Mononuclear cell (primary cell): ENCODE data around the gene RXRG. TPM values are rescaled to one million over a fixed set of nuclear protein-coding genes. Genes with fewer than 3 reads are reported as not detected.

Experiments
- H3K27me3 ChIP-seq: 2 replicates; pipeline ENCODE4 v1.6.0; 2011; ENCODE audit warnings: low read length, control low read depth; ENCODE audit not compliant: insufficient read depth
- H3K4me1 ChIP-seq: 2 replicates; pipeline ENCODE4 v1.5.1; 2011; ENCODE audit warnings: mild to moderate bottlenecking, low read length, control low read depth; ENCODE audit not compliant: insufficient read depth
- H3K4me3 ChIP-seq: 2 replicates; pipeline ENCODE4 v1.5.1; 2011; ENCODE audit warnings: mild to moderate bottlenecking, low read length, moderate library complexity
- H3K9me3 ChIP-seq: 2 replicates; pipeline ENCODE4 v1.5.1; 2011; ENCODE audit warnings: low read depth, mild to moderate bottlenecking, control low read depth, low read length
- total RNA-seq: library from RNA; depleted of rRNA; stranded (reverse); fragments of >200 nt; gene quantifications from one replicate; pipeline ENCODE4 v1.2.3, GENCODE V29; 2012

RXRG gene
- total RNA-seq, 1 donor, result not detected

- Histone ChIP-seq H3K4me1 (no peaks in the 10 kb centered on the region), H3K9me3 (no peaks in the 10 kb centered on the region), H3K27me3 (peaks cover 45% of the 10 kb centered on the region), H3K4me3 (no peak overlapping the region)
Observed at GRCh38 chr1:165407398-165407797, 37.5 kb downstream of the RXRG start.

- no peaks in the 10 kb centered on the region for H3K4me1 ChIP-seq
- H3K9me3 ChIP-seq, result no peaks in the 10 kb centered on the region
- peaks cover 54% of the 10 kb centered on the region for H3K27me3 ChIP-seq
- no peak overlapping the region for H3K4me3 ChIP-seq
Observed at GRCh38 chr1:165403835-165404482, 41.0 kb downstream of the RXRG start.

DNA sequence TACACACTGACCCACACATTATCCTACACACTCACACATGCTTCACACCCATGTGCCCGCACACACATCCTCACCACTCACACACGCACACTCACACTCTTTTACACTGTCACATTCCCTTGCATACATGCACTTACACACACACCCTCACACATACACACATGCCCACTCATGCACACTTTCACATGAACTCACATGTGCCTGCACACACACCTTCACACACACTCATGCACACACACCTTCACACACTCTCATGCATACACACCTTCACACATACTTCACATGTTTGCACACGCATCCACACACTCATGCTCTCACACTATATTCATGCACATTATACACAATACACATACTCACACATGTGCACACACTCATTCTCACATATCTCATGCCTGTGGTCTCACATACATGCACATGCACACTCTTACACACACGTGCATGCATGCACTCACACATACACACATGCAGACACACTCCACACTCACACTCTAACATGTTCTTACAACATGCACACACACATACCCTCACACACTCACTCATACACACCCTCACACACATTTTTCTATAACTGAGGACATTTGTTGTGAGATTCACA lies 42.3 kb downstream of the RXRG start:
- Histone ChIP-seq H3K4me3 (no peak overlapping the region), H3K9me3 (no peaks in the 10 kb centered on the region), H3K4me1 (no peaks in the 10 kb centered on the region), H3K27me3 (peaks cover 68% of the 10 kb centered on the region)

GRCh38 chr1:165397944-165398343 lies 47.0 kb downstream of the RXRG start:
- Histone ChIP-seq H3K4me1 (peaks cover 7% of the 10 kb centered on the region), H3K4me3 (no peak overlapping the region), H3K9me3 (no peaks in the 10 kb centered on the region), H3K27me3 (peaks cover 75% of the 10 kb centered on the region)

GRCh38 chr1:165395901-165396300 lies 49.0 kb downstream of the RXRG start:
- Histone ChIP-seq H3K4me3 (no peak overlapping the region), H3K27me3 (peaks cover 80% of the 10 kb centered on the region), H3K9me3 (no peaks in the 10 kb centered on the region), H3K4me1 (peaks cover 12% of the 10 kb centered on the region)

DNA sequence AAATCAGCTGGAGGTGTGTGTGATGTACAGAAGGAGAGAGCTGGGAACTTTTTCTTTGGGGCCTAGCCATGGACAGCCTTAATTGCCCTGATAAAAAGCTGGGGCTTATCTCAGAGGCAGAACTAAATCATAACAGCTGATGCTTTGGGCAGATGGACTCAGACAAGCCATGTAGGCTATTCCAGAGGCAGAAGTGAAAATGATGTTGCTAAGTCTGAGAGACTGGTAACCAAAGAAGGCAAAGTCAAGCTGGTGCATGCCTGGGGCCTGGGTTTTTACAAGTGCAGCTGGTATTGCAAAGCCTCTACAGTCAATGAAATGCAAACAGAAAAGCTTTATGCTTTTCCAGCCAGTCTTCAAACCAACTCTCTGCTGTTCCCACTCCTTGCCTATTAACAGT lies 49.4 kb downstream of the RXRG start:
- Histone ChIP-seq H3K9me3 (no peaks in the 10 kb centered on the region), H3K4me3 (no peak overlapping the region), H3K4me1 (peaks cover 12% of the 10 kb centered on the region), H3K27me3 (peaks cover 84% of the 10 kb centered on the region)

DNA sequence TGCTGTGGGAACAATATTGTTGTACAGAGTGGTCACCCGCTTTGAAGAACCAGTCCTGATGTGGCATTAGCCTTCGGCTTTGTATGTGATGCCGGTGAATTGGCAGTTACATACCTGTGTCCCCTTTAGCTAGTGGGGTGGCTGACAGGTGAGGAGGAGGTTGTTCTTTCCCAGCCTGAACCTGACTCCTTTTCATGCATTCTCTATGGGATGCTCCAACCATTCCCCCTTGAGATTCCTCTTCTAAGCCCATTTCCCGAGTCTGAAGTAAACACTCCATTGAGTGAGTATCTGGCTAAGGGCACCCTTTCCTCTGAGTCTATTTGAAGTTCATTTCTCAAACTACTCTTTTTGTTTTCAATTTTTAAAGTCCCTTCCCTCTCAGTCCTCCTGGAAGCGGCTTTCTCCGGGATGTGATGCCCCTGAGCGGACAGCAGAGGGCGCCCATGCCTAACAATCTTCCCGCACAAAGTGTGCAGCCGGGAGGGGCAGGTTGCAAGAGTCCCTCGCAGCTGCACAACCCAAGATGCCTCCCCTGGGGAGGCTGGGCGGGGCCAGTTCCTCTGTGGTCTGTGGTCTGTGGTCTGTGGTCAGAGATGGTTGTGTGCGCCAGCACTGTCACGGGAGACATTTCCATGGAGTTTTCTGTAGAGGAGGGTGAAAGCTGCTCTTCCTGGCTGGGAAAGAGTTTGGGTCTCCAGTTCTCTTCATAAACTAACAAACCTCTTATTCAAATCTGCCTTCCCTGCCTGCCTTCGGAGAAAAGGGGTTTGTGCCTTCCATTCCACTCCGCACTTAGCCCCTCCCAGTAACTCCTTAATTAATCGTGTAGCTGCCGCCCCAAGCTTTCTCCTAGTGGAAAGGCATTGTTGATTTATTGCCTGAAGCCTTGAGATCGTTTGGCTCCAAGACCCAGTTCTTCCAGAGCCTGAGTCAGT lies 52.0 kb downstream of the RXRG start:
- Histone ChIP-seq H3K4me1 (peaks cover 12% of the 10 kb centered on the region), H3K27me3 (peaks cover 90% of the 10 kb centered on the region), H3K4me3 (no peak overlapping the region), H3K9me3 (no peaks in the 10 kb centered on the region)

DNA sequence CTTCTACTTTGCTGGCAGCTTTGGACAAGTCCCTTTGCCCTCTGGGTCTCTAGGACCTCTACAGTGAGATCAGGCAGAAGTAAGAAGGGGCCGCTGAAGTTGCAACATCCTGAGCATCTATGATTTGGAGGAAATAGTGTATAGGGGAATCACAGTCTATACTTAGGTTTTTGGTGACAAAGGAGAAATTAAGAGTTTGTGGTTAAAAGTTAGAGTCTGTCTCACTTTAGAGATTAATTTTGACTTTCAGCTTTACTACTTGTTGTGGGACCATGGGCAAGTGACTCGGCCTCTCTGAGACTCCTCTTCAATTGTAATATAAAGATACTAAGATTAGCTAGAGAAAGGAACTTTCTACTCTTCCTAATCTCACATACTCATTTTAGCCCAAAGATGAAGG lies 55.3 kb downstream of the RXRG start:
- H3K9me3 ChIP-seq, result no peaks in the 10 kb centered on the region
- peaks cover 93% of the 10 kb centered on the region for H3K27me3 ChIP-seq
- no peak overlapping the region for H3K4me3 ChIP-seq
- H3K4me1 ChIP-seq, result peaks cover 12% of the 10 kb centered on the region

GRCh38 chr1:165387961-165388360 lies 57.0 kb downstream of the RXRG start:
- Histone ChIP-seq H3K9me3 (no peaks in the 10 kb centered on the region), H3K27me3 (peaks cover 80% of the 10 kb centered on the region), H3K4me1 (peaks cover 6% of the 10 kb centered on the region), H3K4me3 (no peak overlapping the region)

- Histone ChIP-seq H3K4me3 (no peak overlapping the region), H3K9me3 (no peaks in the 10 kb centered on the region), H3K27me3 (peaks cover 81% of the 10 kb centered on the region), H3K4me1 (peaks cover 1% of the 10 kb centered on the region)
Observed at GRCh38 chr1:165387505-165387904, 57.4 kb downstream of the RXRG start.

DNA sequence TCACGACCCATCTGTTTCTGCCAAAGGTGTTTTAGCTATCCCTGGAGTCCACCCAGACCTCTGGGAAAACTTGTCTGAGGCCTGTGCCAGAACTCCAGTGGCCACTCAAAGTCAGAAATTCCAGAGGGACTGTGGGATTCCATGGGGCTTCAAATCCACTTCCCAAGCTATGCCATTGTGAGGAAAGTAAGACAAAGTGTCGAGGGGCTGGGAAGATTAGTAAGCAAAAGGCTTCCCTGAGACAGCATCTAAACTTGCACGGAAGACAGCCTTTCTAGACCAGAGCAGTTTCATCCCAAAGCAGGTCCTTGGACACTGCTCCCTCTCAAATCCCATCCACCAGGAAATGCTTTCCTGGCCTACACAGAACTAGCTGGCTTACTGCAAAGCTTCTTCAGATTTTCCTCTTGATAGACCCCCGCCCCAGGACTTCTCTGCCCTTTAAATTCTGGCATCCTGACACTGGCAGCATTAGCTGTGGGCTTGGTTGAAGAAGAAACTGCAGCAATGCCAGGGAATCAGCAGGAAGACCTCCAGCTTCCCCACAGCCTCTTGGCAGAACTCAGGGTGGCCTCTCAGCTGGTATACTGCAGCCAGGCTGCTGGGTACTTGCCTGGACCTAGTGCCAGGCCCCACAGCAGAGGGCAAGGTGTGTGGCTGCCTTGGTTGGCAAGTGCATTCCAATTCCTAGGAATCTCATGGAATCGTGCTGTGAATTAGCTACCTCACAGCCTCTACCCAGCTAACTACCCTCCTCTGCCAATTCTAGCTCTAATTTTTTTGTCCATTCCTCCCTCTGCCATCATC lies 61.1 kb downstream of the RXRG start:
- Histone ChIP-seq H3K9me3 (no peaks in the 10 kb centered on the region), H3K4me3 (no peak overlapping the region), H3K27me3 (peaks cover 70% of the 10 kb centered on the region), H3K4me1 (no peaks in the 10 kb centered on the region)

DNA sequence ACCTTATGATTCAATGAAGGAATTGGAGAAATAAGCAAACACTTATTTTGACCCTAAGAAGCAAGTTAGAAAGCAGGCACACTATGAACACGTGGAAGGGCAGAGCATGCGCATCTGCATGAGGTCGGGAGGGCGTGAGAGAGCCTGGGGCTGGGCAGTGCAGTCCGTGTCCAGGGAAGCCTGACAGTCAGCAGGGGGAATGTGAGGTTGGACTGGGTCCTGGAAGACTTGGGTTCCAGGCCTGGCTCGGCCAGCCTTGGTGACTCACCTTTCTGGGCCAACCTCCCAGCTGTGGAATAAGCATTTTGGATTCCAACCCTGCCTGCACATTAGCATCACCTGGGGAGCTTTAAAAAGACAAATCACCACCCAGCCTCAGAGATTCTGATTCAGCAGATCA lies 61.9 kb downstream of the RXRG start:
- H3K9me3 ChIP-seq, result no peaks in the 10 kb centered on the region
- H3K4me3 ChIP-seq, result no peak overlapping the region
- peaks cover 68% of the 10 kb centered on the region for H3K27me3 ChIP-seq
- H3K4me1 ChIP-seq, result no peaks in the 10 kb centered on the region

DNA sequence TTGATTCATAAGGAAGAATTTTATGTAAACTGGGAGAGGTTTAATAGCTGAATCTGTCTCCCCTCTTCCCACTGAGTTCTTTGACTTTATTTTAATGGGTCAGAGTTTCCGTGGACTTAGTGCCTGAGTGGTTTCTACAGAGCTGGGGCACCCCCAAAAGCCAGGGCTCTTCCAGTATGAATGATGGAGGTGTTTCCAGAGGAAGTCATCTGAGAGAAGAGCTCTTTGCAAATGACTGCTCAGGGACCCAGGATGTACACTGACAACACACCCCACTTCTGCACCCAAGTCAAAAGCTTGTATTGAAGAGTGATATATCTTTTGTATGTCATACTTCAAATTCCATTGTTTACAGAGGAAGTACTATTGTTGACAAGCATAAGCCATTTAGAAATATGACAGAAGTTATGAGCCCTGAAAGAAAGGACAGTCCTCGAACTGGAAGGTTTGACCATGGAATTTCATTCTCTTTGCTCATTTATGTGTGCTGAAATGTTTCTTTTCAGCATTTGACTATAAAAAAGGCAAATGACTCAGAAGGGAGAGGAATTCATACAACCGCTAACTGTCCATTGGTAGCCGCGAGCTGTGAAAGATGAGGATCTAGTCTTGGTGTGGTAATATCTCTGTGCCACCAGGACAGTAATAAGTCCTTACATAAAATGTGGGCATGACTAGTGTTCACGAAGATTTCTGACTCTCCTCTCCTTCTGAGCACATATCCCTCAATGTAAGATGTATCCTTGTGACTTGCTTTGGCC lies 63.0 kb downstream of the RXRG start:
- peaks cover 60% of the 10 kb centered on the region for H3K27me3 ChIP-seq
- H3K9me3 ChIP-seq, result no peaks in the 10 kb centered on the region
- peaks cover 2% of the 10 kb centered on the region for H3K4me1 ChIP-seq
- no peak overlapping the region for H3K4me3 ChIP-seq

DNA sequence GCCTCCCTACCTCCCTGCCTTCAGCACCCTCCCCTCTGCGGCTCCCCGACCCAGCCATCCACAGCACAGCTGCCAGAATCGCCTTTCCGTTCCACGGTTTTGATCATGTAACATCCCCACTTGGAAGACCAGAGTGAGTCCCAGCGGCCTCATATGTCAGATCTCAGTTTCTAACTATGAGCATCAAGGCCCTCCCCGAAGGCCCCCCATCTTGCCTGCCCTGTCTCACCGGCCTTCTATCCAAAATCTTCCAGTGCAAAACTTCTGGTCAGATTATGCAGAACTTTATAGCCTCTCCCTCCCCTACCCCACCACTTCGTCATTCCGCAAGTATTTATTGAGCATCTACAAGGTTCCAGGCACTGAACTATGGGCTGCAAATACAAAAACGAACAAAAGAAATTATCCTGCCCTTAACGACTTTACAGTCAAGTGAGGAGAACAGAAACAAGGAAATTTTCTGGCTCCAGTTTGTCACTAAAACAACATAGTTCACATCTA lies 68.1 kb downstream of the RXRG start:
- H3K27me3 ChIP-seq, result peaks cover 77% of the 10 kb centered on the region
- H3K9me3 ChIP-seq, result no peaks in the 10 kb centered on the region
- peaks cover 15% of the 10 kb centered on the region for H3K4me1 ChIP-seq
- no peak overlapping the region for H3K4me3 ChIP-seq
